Epithelial cell of esophagus (primary cell): ENCODE data around the gene PPT1.

Source experiments
- DNase-seq: peaks from one replicate; pipeline ENCODE4 v3.0.0; 2010; ENCODE audit warnings: low read depth
- H3K4me3 ChIP-seq: 2 replicates; pipeline ENCODE4 v1.5.1; 2011; ENCODE audit warnings: mild to moderate bottlenecking, low read length, control low read depth
- TF ChIP-seq, protein P1 (sequence below): IDR thresholded peaks from 2 replicates; pipeline ENCODE4 v1.5.1; 2011; ENCODE audit warnings: low read depth, mild to moderate bottlenecking, low read length, control low read depth, inconsistent platforms; ENCODE audit not compliant: insufficient read depth; ENCODE audit errors: missing control alignments

Gene PPT1

DNA sequence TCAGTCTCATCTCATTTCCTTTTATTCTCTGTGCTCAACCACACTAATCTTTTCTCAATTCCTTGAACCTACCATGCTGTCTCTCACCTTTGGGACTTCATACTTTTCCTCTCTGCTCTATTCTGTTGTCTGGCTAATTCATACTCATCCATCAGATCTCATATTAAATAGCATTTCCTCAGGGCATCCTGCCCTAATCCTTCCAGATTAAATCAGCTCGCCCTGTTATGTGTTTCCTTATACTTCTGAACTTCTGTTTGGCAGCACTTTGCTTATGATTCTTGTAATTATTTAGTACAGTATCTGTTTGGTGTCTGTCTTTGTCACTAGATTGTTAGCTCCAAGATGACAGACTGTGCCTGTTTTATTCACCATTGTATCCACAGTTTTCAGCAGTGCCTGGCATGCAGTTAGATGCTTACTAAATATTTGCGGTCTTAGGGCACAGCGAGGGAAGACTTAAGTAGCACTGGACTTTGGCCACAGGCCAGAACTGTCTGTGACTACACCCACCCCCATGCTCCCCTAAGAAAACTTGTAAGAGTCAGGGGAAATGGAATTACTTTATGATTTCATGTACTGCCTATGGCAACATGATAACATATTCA is 66.4 kb downstream of the PPT1 start:
- TF ChIP-seq, protein P1, sequence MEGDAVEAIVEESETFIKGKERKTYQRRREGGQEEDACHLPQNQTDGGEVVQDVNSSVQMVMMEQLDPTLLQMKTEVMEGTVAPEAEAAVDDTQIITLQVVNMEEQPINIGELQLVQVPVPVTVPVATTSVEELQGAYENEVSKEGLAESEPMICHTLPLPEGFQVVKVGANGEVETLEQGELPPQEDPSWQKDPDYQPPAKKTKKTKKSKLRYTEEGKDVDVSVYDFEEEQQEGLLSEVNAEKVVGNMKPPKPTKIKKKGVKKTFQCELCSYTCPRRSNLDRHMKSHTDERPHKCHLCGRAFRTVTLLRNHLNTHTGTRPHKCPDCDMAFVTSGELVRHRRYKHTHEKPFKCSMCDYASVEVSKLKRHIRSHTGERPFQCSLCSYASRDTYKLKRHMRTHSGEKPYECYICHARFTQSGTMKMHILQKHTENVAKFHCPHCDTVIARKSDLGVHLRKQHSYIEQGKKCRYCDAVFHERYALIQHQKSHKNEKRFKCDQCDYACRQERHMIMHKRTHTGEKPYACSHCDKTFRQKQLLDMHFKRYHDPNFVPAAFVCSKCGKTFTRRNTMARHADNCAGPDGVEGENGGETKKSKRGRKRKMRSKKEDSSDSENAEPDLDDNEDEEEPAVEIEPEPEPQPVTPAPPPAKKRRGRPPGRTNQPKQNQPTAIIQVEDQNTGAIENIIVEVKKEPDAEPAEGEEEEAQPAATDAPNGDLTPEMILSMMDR = no peak
- peak; percentile 50 for DNase-seq
- no peak overlapping the region for H3K4me3 ChIP-seq

DNA sequence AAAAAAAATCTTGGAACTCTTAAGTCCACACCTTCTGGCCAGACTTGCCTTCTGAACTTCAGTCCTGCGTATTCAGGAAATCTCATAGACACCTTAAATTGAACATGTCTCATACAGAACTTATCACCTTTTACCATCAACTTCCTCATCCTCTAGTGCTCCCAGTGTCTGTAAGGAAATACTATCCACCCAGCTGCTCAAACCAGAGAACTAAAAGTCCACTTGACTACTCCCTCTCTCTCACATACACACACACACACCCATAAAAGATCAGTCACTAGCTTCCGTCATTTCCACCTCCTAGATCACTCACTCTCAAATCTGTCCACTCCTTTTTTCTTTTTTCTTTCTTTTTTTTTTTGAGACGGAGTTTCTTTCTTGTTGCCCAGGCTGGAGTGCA is 67.4 kb downstream of the PPT1 start:
- no peak for DNase-seq
- H3K4me3 ChIP-seq = no peak overlapping the region
- TF ChIP-seq, protein P1 = no peak

DNA sequence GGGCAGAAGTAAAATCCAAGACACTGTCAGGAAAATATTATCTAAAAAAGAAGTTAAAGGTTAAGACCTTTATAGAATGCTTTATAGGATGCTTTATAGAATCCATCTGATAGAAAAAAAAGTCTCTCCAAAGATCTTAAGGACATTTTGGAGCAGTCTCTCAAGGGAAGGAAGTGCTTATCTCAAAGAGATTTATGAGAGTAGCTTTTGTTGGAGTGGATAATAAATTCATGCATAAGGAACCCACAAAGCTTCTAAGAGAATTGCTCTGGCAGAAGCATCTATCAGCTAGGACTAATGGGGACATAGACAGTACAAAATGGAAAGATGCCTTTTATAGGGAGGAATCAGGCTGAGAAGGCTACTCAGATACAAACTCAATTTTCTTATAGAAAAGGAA is 69.4 kb downstream of the PPT1 start:
- H3K4me3 ChIP-seq = no peak overlapping the region
- TF ChIP-seq, protein P1 = no peak
- DNase-seq = no peak

DNA sequence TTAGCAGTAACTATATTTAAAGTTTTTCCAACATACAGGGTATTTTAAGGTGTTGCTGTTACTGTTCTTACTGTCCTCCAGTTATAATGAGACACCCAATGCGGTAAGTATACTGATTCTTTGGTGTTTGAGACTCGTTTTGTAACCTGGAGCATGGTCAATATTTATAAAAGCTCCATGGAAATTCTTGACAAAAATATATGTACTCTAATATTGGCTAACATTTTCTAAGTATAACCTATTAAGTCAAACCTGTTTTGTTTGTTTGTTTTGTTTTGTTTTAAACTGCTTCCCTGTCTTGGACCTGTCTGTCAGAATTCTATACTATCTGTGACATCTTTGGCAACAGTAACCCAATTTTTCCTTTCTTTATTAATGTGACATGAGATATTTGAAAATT is 72.4 kb downstream of the PPT1 start:
- DNase-seq = no peak
- TF ChIP-seq, protein P1 = no peak
- no peak overlapping the region for H3K4me3 ChIP-seq

DNA sequence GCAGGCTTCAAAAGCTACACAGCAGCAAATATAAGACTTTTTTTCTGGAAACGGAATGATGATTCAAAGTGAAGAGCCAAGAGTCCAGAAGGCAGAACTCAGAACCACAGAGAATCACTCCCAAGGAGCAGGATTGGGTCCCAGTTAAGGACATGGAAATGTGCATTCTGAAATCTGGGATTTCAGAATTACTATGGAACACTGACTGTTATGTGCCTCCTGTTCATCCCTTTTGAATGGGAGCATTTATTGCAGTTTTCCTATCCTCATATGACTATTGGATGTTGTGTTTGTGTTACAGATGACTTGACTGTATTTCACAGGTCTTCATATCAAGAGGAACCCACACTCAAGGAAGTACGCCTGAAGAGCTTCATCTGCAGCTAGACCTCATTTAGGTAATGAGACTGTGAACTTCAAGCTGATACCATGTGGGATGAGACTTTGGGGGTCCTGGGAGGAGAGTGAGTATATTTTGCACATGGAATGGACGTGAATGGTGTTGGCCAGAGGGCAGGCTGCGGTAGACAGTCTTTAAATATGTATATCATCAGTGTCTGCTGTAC is 73.6 kb downstream of the PPT1 start:
- DNase-seq = no peak
- H3K4me3 ChIP-seq = no peak overlapping the region
- TF ChIP-seq, protein P1 = no peak
